NCI-H774 (cell line): ENCODE results near the gene PFKL.

Experiments used
- DNase-seq: peaks from one replicate; lab custom pipeline; 2025; lab: John Stamatoyannopoulos, UW

Gene PFKL

GRCh38 chr21:44365251-44365966 is 65.6 kb downstream of the PFKL start:
- no peak for DNase-seq

- no peak for DNase-seq
These were observed 66.2 kb downstream of the PFKL start for GRCh38 chr21:44365967-44366585.

GRCh38 chr21:44366586-44367211 is 66.8 kb downstream of the PFKL start:
- no peak for DNase-seq

- no peak for DNase-seq
These were observed 69.0 kb downstream of the PFKL start for GRCh38 chr21:44368711-44369446.

GRCh38 chr21:44370027-44370735 is 70.3 kb downstream of the PFKL start:
- no peak for DNase-seq

DNA sequence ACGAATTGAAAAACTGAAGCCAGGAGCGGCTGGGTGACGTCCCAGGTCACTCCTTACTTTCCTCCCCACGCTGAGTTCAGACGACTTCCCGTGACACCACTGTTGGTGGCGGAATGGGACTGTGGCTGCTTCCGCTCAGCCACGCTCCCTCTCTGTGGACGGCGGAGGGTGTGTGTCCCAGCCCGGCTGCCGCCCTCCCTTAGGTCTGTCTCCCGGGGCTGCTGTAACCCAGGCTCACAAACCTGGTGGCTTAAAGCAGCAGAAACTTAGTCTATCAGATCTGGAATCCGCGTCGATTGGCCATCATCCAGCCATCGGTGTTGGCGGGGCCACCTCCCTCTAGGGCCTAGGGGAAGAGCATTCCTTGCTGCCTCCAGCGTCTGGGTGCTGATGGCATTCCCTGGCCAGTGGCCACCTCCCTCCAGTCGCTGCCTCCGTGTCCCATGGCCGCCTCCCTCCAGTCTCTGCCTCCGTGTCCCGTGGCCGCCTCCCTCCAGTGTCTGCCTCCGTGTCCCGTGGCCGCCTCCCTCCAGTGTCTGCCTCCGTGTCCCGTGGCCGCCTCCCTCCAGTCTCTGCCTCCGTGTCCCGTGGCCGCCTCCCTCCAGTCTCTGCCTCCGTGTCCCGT is 71.0 kb downstream of the PFKL start:
- no peak for DNase-seq

GRCh38 chr21:44371596-44371995 is 71.7 kb downstream of the PFKL start:
- no peak for DNase-seq

DNA sequence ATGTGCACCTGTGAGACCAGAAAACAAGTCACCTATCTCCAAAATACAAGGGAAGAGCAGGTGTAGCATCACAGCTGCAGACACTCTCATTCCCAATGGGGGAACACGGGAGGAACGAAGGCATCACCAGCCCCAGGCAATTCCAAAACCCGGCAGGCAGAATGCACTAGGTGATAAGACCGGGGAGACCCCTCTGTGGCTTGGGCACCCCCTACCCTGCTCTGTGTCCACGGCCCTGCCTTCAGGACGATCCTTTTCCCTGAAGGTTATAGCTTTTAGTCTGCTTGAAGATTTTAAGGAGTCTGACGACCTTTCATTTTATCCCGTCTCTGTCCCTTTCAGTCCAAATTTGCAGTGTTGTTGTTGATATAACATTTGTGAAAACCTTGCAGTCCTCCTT is 72.8 kb downstream of the PFKL start:
- DNase-seq = no peak

GRCh38 chr21:44374601-44375280 is 74.9 kb downstream of the PFKL start:
- no peak for DNase-seq

DNA sequence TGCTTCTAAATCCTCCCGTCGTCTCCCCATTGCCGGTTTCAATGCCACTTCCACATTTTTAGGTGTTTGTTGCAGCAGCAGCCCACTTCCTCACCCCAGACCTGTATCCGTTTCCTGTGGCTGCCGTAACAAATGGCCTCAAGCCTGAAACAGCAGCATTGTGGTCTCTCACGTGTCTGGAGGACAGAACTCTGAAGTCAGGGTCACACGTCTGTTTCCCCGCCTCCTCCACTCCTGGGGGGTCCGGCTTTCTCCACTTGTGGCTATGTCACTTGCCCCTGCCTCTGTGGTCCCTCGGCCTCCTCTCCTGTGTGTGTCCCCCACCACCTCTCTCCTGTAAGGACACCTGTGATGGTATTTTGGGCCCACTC is 75.4 kb downstream of the PFKL start:
- no peak for DNase-seq

DNA sequence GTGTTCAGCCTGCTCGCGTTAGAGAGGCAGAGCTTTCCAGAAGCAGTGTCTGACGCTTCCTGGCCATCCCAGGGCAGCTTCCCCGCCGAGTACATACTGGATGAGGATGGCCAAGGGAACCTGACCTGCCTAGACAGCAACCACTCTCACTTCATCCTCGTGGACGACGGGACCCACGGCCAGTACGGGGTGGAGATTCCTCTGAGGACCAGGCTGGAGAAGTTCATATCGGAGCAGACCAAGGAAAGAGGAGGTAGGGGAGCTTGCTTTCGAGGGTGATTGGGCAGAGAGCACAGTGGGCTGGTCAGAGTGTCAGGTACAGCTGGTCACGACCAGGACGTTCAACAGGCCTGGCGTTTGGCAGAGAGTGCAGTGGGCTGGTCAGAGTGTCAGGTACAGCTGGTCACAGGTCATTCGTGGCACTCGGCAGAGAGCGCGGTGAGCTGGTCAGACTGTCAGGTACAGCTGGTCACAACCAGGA is 75.9 kb downstream of the PFKL start:
- no peak for DNase-seq

DNA sequence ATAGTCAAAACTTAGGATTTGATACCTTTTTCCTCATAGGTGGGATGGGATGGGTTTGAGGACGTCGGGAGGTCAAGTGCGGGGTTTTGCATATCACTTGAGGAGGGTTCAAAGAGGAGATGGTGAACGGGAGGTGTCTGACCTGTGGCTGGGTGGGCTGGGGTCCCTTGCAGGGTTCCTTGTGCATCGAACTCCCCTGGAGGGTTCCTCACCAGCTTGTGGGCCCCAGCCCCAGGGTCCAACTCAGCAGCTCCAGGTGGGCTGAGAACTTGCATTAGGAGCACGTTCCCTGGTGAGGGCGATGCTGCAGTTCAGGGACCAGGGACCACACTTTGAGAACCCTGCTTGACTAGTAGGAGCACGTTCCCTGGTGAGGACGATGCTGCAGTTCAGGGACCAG is 76.8 kb downstream of the PFKL start:
- no peak for DNase-seq
